ENCODE data around the gene ABLIM2.

DNA sequence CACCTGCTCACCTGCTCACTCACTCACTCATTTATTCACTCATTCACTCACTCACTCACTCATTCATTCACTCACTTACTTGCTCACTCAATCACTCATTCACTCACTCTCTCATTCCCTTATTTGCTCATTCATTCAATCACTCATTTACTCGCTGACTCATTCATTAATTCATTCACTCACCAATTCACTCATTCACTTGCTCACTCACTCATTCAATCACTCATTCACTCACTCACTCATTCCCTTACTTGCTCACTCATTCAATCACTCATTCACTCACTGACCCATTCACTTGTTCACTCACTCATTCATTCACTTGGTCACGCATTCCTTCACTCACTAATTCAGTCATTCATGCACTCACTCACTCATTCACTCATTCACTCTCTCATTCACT lies 130.2 kb downstream of the ABLIM2 start:
- TF ChIP-seq YY1 (IDR thresholded peaks at IDR 0.05; ENCODE audit: extremely low read depth, insufficient replicate concordance, low read depth, low read length) (no peak), JUND (IDR thresholded peaks at IDR 0.05) (no peak), POLR2A (IDR thresholded peaks at IDR 0.05; ENCODE audit: borderline replicate concordance, extremely low read depth, insufficient read depth, insufficient read length) (no peak), SP1 (IDR thresholded peaks at IDR 0.05; ENCODE audit: low read depth) (no peak), EZH2 (IDR thresholded peaks at IDR 0.05) (no peak), TCF7L2 (IDR thresholded peaks at IDR 0.05; ENCODE audit: borderline replicate concordance, extremely low read depth, insufficient read depth, insufficient read length) (no peak)
- TF ChIP-seq, protein P1, sequence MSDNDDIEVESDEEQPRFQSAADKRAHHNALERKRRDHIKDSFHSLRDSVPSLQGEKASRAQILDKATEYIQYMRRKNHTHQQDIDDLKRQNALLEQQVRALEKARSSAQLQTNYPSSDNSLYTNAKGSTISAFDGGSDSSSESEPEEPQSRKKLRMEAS (IDR thresholded peaks at IDR 0.05) = no peak
- TF ChIP-seq, protein P2, sequence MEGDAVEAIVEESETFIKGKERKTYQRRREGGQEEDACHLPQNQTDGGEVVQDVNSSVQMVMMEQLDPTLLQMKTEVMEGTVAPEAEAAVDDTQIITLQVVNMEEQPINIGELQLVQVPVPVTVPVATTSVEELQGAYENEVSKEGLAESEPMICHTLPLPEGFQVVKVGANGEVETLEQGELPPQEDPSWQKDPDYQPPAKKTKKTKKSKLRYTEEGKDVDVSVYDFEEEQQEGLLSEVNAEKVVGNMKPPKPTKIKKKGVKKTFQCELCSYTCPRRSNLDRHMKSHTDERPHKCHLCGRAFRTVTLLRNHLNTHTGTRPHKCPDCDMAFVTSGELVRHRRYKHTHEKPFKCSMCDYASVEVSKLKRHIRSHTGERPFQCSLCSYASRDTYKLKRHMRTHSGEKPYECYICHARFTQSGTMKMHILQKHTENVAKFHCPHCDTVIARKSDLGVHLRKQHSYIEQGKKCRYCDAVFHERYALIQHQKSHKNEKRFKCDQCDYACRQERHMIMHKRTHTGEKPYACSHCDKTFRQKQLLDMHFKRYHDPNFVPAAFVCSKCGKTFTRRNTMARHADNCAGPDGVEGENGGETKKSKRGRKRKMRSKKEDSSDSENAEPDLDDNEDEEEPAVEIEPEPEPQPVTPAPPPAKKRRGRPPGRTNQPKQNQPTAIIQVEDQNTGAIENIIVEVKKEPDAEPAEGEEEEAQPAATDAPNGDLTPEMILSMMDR (IDR thresholded peaks at IDR 0.05 in 2 of 3, conservative IDR thresholded peaks at IDR 0.05 in 1 of 3; ENCODE audit: borderline replicate concordance in 1 of 3, insufficient read depth in 1 of 3, low read depth in 2 of 3, low read length in 2 of 3) = no peak
